Smooth muscle cell (in vitro differentiated cells): ENCODE measurements around the gene CTIF. TPM values are rescaled to one million over a fixed set of nuclear protein-coding genes. Genes with fewer than 3 reads are reported as not detected.
A peak's percentile ranks its signal among the peaks of the same experiment; 100 is the strongest.

Experiments used
- DNase-seq: peaks from one replicate; lab custom pipeline; 2025; ENCODE audit not compliant: unreplicated experiment; lab: John Stamatoyannopoulos, UW
- H2AFZ ChIP-seq: fragments of 200-600 bp; sonication (generic); 2 replicates; pipeline ENCODE4 v1.6.0; 2016; ENCODE audit warnings: antibody characterized with exemption, low read depth, mild to moderate bottlenecking
- H3F3A ChIP-seq: fragments of 200-600 bp; sonication (generic); 2 replicates; pipeline ENCODE4 v1.6.0; 2017; ENCODE audit warnings: antibody characterized with exemption, low read depth
- H3K27ac ChIP-seq: fragments of 200-600 bp; sonication (generic); 2 replicates; pipeline ENCODE4 v1.5.1; 2016; ENCODE audit warnings: low read depth, mild to moderate bottlenecking
- H3K27me3 ChIP-seq: fragments of 200-600 bp; sonication (generic); 2 replicates; pipeline ENCODE4 v1.6.1; 2016; ENCODE audit warnings: low read depth, mild to moderate bottlenecking
- H3K36me3 ChIP-seq: fragments of 200-600 bp; sonication (generic); 2 replicates; pipeline ENCODE4 v1.5.1; 2016; ENCODE audit warnings: low read depth
- H3K4me1 ChIP-seq: fragments of 200-600 bp; sonication (generic); 2 replicates; pipeline ENCODE4 v1.5.1; 2016; ENCODE audit warnings: low read depth
- H3K4me2 ChIP-seq: fragments of 200-600 bp; sonication (generic); 2 replicates; pipeline ENCODE4 v1.6.0; 2016; ENCODE audit warnings: mild to moderate bottlenecking
- H3K4me3 ChIP-seq: fragments of 200-600 bp; sonication (generic); 2 replicates; pipeline ENCODE4 v1.5.1; 2016; ENCODE audit warnings: mild to moderate bottlenecking
- H3K79me2 ChIP-seq: fragments of 200-600 bp; sonication (generic); 2 replicates; pipeline ENCODE4 v1.6.0; 2016; ENCODE audit warnings: low read depth, mild to moderate bottlenecking
- H3K9ac ChIP-seq: fragments of 200-600 bp; sonication (generic); 2 replicates; pipeline ENCODE4 v1.6.0; 2016; ENCODE audit warnings: low read depth
- H3K9me3 ChIP-seq: fragments of 200-600 bp; sonication (generic); replicated peaks from 2 replicates; pipeline ENCODE4 v1.5.1; 2016; ENCODE audit warnings: low read depth
- H4K20me1 ChIP-seq: fragments of 200-600 bp; sonication (generic); 2 replicates; pipeline ENCODE4 v1.6.0; 2016; ENCODE audit warnings: low read depth
- CTCF ChIP-seq: fragments of 200-600 bp; sonication (generic); IDR thresholded peaks from 2 replicates; pipeline ENCODE4 v1.5.1; 2017; ENCODE audit warnings: borderline replicate concordance, mild to moderate bottlenecking, antibody characterized with exemption; ENCODE audit not compliant: insufficient read depth, poor library complexity, severe bottlenecking
- WGBS: methylation state at CpG from one replicate; pipeline ENCODE4 v1.1.7; 2016; ENCODE audit warnings: low lambda C conversion rate; 5-methylcytosine and 5-hydroxymethylcytosine counted together
- polyA plus RNA-seq: library from polyadenylated mRNA; unstranded; fragments of >200 nt; fragmentation: Nextera tagmentation; extraction: Ambion mirVana; gene quantifications from 2 replicates; pipeline ENCODE4 v1.2.1, GENCODE V29; 2016
- total RNA-seq: library from RNA; depleted of rRNA; stranded (reverse); fragments of >200 nt; gene quantifications from 2 replicates; pipeline ENCODE4 v1.2.3, GENCODE V29; 2014

CTIF gene
- total and polyA plus RNA-seq, 2 experiments from 2014 or later: 22.2 to 25.3 TPM

- Histone ChIP-seq H3K36me3 (no peaks in the 10 kb centered on the region), H3K79me2 (peaks cover 74% of the 10 kb centered on the region), H3K27me3 (no peaks in the 10 kb centered on the region), H3K9ac (peak overlapping the region; percentile 71), H3K4me1 (peaks cover 46% of the 10 kb centered on the region), H3K4me2 (peak overlapping the region; percentile 68), H2AFZ (no peak overlapping the region), H3K27ac (peak overlapping the region; percentile 87), H3F3A (peaks cover 27% of the 10 kb centered on the region), H3K9me3 (no peaks in the 10 kb centered on the region), H3K4me3 (no peak overlapping the region), H4K20me1 (peaks cover 97% of the 10 kb centered on the region)
- 67% methylated on average over 9 of the region's 9 CpGs for WGBS
- no peak for TF ChIP-seq CTCF
- DNase-seq: no peak
Observed at GRCh38 chr18:48547531-48547981, 8.7 kb downstream of the CTIF start.

- Histone ChIP-seq H3K9ac (peak overlapping the region; percentile 71), H3K4me2 (peak overlapping the region; percentile 68), H3F3A (peaks cover 27% of the 10 kb centered on the region), H4K20me1 (peaks cover 97% of the 10 kb centered on the region), H3K4me1 (peaks cover 43% of the 10 kb centered on the region), H3K4me3 (no peak overlapping the region), H2AFZ (no peak overlapping the region), H3K9me3 (no peaks in the 10 kb centered on the region), H3K27ac (peak overlapping the region; percentile 87), H3K27me3 (no peaks in the 10 kb centered on the region), H3K79me2 (peaks cover 74% of the 10 kb centered on the region), H3K36me3 (no peaks in the 10 kb centered on the region)
- DNase-seq: no peak
- 33% methylated on average over 8 of the region's 8 CpGs for WGBS
- no peak for TF ChIP-seq CTCF
Observed at GRCh38 chr18:48548011-48548771, 9.4 kb downstream of the CTIF start.

- H3K4me3 ChIP-seq: no peak overlapping the region
- peaks cover 74% of the 10 kb centered on the region for H3K79me2 ChIP-seq
- no peak for DNase-seq
- no peak for TF ChIP-seq CTCF
- H3F3A ChIP-seq: peaks cover 25% of the 10 kb centered on the region
- peak overlapping the region; percentile 68 for H3K4me2 ChIP-seq
- peaks cover 97% of the 10 kb centered on the region for H4K20me1 ChIP-seq
- H3K27me3 ChIP-seq: no peaks in the 10 kb centered on the region
- no peaks in the 10 kb centered on the region for H3K36me3 ChIP-seq
- H3K9ac ChIP-seq: peak overlapping the region; percentile 46
- peak overlapping the region; percentile 87 for H3K27ac ChIP-seq
- peaks cover 35% of the 10 kb centered on the region for H3K4me1 ChIP-seq
- WGBS: 87% methylated on average over 4 of the region's 4 CpGs
- no peak overlapping the region for H2AFZ ChIP-seq
- no peaks in the 10 kb centered on the region for H3K9me3 ChIP-seq
Observed at GRCh38 chr18:48548921-48549320, 10.1 kb downstream of the CTIF start.
